ENCODE results near the gene TBC1D24. TPM values are rescaled to one million over a fixed set of nuclear protein-coding genes. Genes with fewer than 3 reads are reported as not detected.

TBC1D24 gene
- total and polyA plus RNA-seq, 2 donors (not counting 1 experiment from before 2014, with no cell fraction given): 7.1 to 9.4 TPM

GRCh38 chr16:2449118-2449517 is 25.8 kb upstream of the TBC1D24 start:
- H3K27ac Mint-ChIP-seq: no peak overlapping the region
- no peaks in the 10 kb centered on the region for H4K20me1 ChIP-seq (ENCODE audit: control insufficient read depth, insufficient read depth, low read length, poor library complexity, severe bottlenecking)
- intact Hi-C loops (cut with micrococcal nuclease): no loop called here
- TF ChIP-seq CTCF (IDR thresholded peaks at IDR 0.05) (no peak), EZH2 (IDR thresholded peaks at IDR 0.05; ENCODE audit: borderline replicate concordance, insufficient read depth, low read depth, low read length, poor library complexity, severe bottlenecking) (no peak)
- H3K4me3 ChIP-seq (ENCODE audit: control extremely low read depth in 1 of 5, extremely low read depth in 1 of 5, insufficient read depth in 1 of 5, low read depth in 2 of 5, low read length in 4 of 5): no peak overlapping the region
- H3K9me3 ChIP-seq (ENCODE audit: control extremely low read depth in 1 of 3, control insufficient read depth in 2 of 3, insufficient read depth in 1 of 3, low read length in 2 of 3): peaks cover 0 to 2% (median 0%) of the 10 kb centered on the region in 3 donors
- H3K4me3 Mint-ChIP-seq: no peak overlapping the region
- no peaks in the 10 kb centered on the region for H3K4me1 Mint-ChIP-seq
- DNase-seq (no peak), ATAC-seq (ENCODE audit: low read depth) (no peak)
- H3K9ac ChIP-seq (ENCODE audit: low read length): no peak overlapping the region
- H3K27me3 Mint-ChIP-seq: no peaks in the 10 kb centered on the region
- ChIA-PET POLR2A (no interaction called here), CTCF (no interaction called here)
- H3K4me2 ChIP-seq (replicated peaks; ENCODE audit: low read depth, low read length, poor library complexity, severe bottlenecking): no peak overlapping the region
- no peak overlapping the region for H2AFZ ChIP-seq (ENCODE audit: insufficient read depth, low read depth, low read length, poor library complexity, severe bottlenecking)
- peaks cover 7% of the 10 kb centered on the region for H3K79me2 ChIP-seq (ENCODE audit: control insufficient read depth, insufficient read depth, low read length)
- H3K9me3 Mint-ChIP-seq (ENCODE audit: insufficient read depth): no peaks in the 10 kb centered on the region
- H3K27me3 ChIP-seq (replicated peaks in 1 of 4; ENCODE audit: control extremely low read depth in 1 of 4, control insufficient read depth in 3 of 4, insufficient read depth in 4 of 4, low read length in 3 of 4): no peaks in the 10 kb centered on the region
- peaks cover 0 to 36% of the 10 kb centered on the region in 2 experiments for H3K36me3 ChIP-seq (replicated peaks in 1 of 2; ENCODE audit: control extremely low read depth in 1 of 2, control insufficient read depth in 1 of 2, extremely low read depth in 1 of 2, insufficient read depth in 2 of 2, low read length in 1 of 2)
- no peaks in the 10 kb centered on the region for H3K4me1 ChIP-seq (ENCODE audit: control insufficient read depth in 2 of 2, insufficient read depth in 2 of 2, low read length in 2 of 2)
- no peak overlapping the region for H3K27ac ChIP-seq (ENCODE audit: low read length in 2 of 2)
- WGBS (ENCODE audit: insufficient coverage): 97% methylated on average over 24 of the region's 25 CpGs

DNA sequence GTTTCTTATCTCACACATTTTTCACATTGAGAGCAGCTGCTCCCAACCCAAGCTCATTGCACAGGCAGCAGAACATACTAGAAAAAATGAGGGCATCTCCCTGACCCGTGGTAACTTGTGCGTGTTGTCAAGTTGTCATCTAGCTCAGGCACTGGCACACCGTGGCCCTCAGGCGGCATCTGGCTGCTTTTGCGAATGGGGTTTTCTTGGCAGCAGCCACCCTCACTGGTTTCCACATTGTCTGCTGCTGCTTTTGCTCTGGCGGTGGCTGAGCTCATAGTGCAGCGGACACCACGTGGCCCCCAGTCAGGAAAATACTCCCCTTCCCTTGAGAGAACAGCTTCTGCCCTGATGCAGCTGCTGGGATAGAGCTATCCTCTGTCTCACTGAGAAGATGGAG is 24.4 kb upstream of the TBC1D24 start:
- no peak overlapping the region for H3K27ac ChIP-seq (ENCODE audit: low read length in 2 of 2)
- ChIA-PET POLR2A (interaction anchor here (0.7 kb wide), 1 partner anchor 14 kb away, joined by 4 read pairs; no protein-coding TSS in a partner anchor), CTCF (interaction anchor here (1.1 kb wide), 1 partner anchor 20 kb away, joined by 3 read pairs; no protein-coding TSS in a partner anchor)
- H3K27me3 ChIP-seq (replicated peaks in 1 of 4; ENCODE audit: control extremely low read depth in 1 of 4, control insufficient read depth in 3 of 4, insufficient read depth in 4 of 4, low read length in 3 of 4): no peaks in the 10 kb centered on the region
- peaks cover 0 to 34% of the 10 kb centered on the region in 2 experiments for H3K36me3 ChIP-seq (replicated peaks in 1 of 2; ENCODE audit: control extremely low read depth in 1 of 2, control insufficient read depth in 1 of 2, extremely low read depth in 1 of 2, insufficient read depth in 2 of 2, low read length in 1 of 2)
- DNase-seq (no peak), ATAC-seq (ENCODE audit: low read depth) (no peak)
- H3K9ac ChIP-seq (ENCODE audit: low read length): no peak overlapping the region
- H3K4me1 Mint-ChIP-seq: no peaks in the 10 kb centered on the region
- no peak overlapping the region for H3K27ac Mint-ChIP-seq
- H3K27me3 Mint-ChIP-seq: no peaks in the 10 kb centered on the region
- H3K9me3 Mint-ChIP-seq (ENCODE audit: insufficient read depth): no peaks in the 10 kb centered on the region
- H3K4me3 ChIP-seq (ENCODE audit: control extremely low read depth in 1 of 5, extremely low read depth in 1 of 5, insufficient read depth in 1 of 5, low read depth in 2 of 5, low read length in 4 of 5): no peak overlapping the region
- no peaks in the 10 kb centered on the region for H4K20me1 ChIP-seq (ENCODE audit: control insufficient read depth, insufficient read depth, low read length, poor library complexity, severe bottlenecking)
- intact Hi-C loops (cut with micrococcal nuclease): no loop called here
- H3K4me2 ChIP-seq (replicated peaks; ENCODE audit: low read depth, low read length, poor library complexity, severe bottlenecking): no peak overlapping the region
- H3K4me3 Mint-ChIP-seq: no peak overlapping the region
- H3K9me3 ChIP-seq (ENCODE audit: control extremely low read depth in 1 of 3, control insufficient read depth in 2 of 3, insufficient read depth in 1 of 3, low read length in 2 of 3): peaks cover 0 to 2% (median 0%) of the 10 kb centered on the region in 3 donors
- no peak overlapping the region for H2AFZ ChIP-seq (ENCODE audit: insufficient read depth, low read depth, low read length, poor library complexity, severe bottlenecking)
- 94% methylated on average over 8 of the region's 8 CpGs for WGBS (ENCODE audit: insufficient coverage)
- TF ChIP-seq EZH2 (IDR thresholded peaks at IDR 0.05; ENCODE audit: borderline replicate concordance, insufficient read depth, low read depth, low read length, poor library complexity, severe bottlenecking) (no peak), CTCF (IDR thresholded peaks at IDR 0.05) (no peak)
- H3K79me2 ChIP-seq (ENCODE audit: control insufficient read depth, insufficient read depth, low read length): peaks cover 7% of the 10 kb centered on the region
- no peaks in the 10 kb centered on the region for H3K4me1 ChIP-seq (ENCODE audit: control insufficient read depth in 2 of 2, insufficient read depth in 2 of 2, low read length in 2 of 2)

All from B cell (primary cell).